GM18508 (cell line): Measurements from ENCODE around the gene STXBP6.

Experiments
- ATAC-seq: cut with Tn5 transposase; IDR thresholded peaks from one replicate; pipeline ENCODE4 v1.9.1; 2021; ENCODE audit warnings: moderate number of reproducible peaks; ENCODE audit not compliant: insufficient read depth, unreplicated experiment

Gene STXBP6

DNA sequence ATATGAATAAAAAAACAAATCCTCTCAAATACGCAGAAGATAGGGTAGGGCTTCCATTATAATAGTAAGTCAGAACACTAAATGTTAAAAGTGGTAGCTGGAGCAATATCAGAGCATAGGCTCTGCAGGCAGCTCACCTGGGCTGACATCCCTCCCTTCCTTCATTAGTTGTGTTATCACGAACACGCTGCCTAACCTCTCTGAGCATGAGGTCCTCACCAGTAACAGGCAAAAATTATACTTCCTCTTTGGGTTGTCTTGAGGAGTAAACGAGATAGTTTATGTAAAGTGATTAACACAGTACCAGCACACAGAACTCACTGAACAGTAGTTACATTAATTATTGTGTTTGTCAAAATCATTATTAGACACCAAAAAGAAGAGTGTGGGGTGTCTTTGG is 154.3 kb downstream of the STXBP6 start:
- ATAC-seq: no peak

DNA sequence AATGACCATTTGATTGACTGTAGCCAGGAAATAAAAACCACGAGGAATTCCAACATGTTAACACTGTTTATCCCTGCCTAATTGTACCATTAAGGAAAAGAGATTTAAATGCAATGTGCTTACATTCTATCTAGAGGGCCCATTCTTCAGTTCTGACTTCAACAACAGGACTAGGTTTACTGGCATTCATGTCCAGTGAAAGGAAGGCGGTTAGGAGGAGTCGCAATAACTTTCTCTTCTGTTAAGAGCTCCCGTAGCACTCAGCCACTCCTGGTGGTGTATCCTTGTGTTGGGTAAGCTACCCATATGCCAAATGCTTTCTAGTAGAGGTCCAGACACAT is 154.7 kb downstream of the STXBP6 start:
- no peak for ATAC-seq

DNA sequence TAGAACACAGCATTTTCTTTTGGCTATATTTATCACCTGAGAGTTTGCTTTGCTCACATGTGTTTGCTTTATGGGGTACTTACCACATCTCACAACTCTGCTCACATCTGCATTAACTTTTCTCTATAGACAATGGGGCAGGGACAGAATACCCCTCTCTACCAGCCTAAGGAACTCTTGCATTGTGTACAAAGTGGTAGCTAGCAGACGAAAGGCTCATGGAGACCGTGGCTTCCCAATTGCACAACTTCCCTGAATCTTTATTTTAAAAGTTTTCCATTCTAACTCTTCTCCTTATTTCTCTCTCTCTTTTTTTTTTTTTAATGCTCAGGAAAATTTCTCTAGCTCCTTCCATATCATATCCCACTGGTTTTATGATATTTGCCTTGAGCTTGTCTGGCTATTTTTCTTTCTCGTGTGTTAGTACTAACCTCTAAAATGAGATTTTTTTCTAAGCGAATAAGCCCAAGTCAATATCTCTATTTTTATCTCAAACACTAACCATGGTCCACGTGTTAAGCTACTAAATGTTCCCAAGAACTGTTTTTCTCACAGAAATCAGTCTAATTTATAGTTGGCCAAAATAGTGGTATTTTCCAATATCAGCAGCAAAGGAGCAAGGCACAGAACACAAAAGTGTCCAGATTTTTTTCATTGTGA is 155.2 kb downstream of the STXBP6 start:
- ATAC-seq: no peak

DNA sequence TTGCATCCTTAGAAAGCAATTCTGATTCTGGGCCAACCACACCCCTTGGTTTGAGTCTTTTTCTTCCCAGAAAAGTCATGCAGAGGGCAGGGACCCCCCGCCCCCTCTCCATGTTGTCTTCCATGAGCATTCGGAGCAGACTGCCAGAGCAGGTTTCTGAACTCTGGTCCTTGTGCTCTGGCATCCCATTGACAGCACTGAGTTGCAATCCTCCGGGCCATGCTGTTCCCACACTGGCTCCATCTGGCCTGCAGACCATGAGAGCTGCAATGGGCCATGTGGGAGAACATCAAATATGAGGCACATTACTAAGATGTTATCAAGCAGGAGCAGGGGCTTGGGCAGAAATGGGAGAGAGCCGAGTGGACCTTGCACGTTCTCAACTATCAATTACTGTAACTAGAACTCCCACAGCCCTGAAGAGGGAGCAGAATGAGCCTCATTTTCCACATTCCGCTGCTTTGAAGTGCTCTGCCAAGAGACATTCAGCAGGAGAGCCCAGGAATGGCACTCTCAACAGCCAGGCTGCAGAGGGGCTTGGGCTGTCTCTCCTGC is 157.4 kb downstream of the STXBP6 start:
- ATAC-seq: no peak

DNA sequence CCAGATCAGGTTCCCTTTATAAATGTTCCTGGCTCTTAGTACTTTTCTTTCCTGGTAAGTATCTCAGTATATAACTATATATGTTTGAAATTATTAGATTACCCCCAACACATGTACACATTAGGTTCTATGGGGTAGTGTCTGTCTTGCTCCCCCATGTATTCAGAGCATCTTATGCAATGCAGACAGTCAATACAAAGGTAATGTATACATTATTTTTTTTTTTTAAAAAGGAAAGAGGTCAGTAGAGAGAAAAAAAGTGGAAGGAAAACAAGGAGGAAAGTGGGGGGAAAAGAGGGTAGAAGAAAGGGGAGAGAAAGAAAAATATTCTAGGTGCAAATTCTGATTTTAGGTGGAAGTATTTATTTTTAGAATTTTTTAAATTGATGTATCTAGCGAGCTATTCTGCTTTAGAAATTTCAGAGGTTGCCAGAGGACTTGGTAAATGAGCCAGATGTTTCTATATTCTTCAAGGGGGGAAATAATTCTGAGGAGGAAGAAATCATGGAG is 157.9 kb downstream of the STXBP6 start:
- ATAC-seq: no peak

DNA sequence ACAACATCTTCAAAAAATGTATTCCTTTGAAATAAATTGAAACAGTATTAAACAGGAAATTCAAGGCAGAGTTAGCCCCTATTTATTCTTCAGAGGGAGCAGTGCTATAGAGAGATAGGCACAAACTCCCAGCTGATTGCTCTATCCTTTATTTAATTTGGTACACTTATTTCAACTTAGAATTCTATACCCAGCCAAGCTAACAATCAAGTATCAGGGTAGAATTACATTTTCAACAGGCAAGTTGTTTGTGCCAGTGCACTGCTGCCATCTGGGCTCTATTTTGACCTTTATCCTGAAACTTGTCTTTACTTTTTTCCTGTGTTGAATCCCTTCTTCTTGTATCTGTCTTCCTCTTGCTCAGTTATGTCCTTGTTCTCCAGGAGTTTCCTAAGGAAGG is 159.2 kb downstream of the STXBP6 start:
- no peak for ATAC-seq

DNA sequence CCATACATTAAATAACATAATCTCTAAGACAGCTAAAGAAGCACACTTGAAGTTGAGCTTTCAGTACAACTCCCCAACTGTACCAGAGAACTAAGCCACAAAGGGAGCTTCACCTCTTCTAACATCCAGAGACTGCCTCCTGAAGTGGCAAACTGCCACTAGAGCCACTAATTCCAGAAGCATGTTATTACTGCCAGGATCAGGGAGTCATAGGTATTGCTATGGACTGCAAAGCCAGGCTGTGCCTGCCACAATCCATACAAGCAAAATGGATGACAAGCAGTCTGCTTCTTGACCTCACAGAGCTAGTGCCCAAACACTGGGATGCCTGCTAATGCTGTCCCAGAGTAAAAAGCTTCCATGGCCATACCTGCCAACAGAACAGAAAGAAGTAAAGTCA is 160.1 kb downstream of the STXBP6 start:
- ATAC-seq: no peak

DNA sequence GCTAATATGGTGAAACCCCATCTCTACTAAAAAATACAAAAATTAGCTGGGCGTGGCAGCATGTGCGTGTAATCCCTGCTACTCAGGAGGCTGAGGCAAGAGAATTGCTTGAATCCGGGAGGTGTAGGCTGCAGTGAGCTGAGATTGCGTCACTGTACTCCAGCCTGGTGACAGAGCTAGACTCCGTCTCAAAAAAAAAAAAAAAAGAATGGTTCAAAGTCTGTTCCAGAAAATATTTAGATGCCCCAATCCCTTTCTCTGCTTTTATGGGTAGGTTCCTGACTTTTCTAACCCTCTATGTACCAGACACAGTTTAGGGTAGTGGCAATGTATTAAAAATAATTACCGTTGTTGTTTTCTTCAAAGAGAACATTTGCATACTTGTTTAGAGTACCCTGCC is 161.4 kb downstream of the STXBP6 start:
- no peak for ATAC-seq

DNA sequence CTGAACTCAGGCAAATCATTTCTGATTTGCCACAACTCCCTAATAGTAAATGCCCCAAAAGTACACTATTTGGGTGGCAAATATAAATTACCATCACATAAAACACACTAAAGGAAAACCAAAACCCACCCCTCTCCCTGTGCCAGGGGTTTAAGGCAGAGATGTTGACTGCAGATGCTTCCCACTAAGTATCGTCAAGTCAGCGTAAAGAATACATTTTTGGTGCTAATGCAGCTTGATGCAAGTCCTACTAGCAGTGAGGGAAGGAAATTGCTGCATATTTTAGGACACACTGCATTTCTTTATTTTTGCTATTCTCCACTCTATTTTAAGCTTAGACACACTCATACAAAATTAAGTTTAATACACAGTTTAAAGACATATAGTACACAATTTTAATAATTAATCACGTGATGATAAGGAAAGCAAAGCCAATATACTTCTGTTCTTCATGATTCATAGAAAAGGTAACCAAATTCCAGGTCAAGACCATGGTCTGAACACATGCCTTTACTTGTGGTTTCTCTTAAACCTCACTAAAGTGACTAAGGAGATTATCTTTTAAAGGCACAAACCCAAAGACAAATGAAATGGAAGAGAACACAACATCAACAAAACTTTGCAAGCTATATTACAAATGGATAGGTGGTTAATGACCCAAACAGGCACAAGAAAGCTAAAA is 162.2 kb downstream of the STXBP6 start:
- ATAC-seq: no peak

DNA sequence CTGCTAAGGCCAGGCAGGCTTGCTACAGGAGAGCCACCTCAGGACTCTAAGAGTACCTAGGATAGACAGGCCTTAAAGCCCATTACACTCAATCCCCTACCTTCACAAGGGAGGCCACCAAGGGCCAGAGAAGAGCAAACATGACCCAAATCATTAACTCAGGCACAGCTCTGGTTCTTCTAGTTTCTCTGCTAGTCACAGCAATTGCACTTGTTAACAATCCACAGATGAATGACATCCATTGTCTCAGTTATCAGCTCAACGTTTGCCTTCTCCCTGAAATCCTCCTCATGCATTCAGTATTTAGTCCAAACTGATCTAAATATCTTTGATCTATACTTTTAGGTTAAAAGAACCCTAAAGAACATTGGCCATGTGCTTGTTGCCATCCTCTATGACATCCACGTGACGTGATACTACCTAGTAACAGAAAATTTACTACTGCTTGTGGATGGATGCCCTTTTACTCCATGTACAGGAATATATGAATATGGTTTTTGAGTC is 164.5 kb downstream of the STXBP6 start:
- no peak for ATAC-seq

DNA sequence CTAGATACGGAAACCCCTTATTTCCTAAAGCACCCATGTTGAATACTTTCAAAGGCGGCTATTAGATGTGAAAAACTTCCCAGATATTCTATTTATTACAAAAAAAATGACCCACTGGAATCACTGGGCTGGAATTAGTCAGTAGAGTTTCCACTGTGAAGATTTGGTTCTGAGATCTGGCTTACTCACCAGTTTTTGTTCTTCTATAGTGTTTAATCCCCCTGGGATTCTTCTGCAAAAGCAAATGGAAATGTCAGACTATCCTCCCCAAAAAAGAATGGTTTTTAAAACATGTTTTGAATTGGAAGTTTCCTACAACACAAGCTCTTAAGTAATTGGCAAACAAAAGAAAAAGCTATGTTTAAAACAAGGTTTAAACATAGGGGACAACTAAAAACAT is 166.4 kb downstream of the STXBP6 start:
- no peak for ATAC-seq

DNA sequence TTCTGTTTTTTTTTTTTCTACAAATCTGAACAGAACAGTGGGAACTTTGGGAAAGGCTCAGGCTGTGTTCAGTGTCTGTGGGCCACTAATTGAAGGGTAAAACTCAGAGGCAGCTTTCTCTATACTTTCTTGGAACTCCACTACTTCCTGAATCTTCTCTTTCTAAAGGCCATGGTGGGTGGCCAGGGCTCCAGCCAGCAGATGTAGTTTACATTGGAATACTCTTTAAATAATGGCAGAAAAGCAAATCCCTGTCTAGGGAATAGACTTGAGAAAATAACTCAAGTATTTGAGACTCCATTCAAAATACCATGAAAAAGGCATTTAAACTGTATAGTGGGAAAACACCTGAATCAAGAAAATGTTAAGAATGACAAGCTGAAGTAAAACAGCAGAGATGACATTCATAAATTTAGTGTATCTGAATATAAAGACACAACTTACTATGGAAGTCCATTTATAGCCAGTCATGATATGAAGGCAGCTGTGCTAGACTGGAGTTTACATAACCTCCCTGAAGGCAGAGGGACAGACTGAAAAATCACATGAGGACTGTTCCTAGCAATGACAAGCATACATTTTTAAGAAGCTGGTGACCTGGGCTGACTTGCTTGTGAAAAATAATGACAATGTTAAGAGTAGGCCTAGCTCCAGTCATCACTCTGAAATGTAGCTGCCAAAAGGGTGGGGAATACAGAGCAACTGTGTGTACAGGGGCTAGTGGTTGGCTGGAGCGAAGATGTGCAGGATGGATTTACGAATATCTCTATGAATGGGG is 168.6 kb downstream of the STXBP6 start:
- ATAC-seq: no peak

DNA sequence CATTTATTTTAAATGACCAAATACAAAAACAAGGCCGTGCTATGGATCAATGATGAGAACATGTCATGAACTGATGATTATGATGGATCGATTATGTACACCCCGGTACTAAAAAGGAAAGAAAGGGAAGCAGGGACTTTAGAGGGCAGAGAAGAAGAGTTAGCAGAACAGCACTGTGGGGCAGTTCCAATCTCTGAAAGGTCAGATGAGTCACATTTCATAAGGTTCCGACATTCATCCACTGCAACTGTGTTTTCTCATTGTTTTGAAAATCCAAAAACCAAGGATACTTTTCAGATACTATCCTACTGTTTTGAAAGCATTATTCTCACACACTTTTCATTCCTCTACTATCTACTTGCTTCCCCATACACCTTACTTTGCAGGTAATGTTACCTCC is 169.3 kb downstream of the STXBP6 start:
- no peak for ATAC-seq

DNA sequence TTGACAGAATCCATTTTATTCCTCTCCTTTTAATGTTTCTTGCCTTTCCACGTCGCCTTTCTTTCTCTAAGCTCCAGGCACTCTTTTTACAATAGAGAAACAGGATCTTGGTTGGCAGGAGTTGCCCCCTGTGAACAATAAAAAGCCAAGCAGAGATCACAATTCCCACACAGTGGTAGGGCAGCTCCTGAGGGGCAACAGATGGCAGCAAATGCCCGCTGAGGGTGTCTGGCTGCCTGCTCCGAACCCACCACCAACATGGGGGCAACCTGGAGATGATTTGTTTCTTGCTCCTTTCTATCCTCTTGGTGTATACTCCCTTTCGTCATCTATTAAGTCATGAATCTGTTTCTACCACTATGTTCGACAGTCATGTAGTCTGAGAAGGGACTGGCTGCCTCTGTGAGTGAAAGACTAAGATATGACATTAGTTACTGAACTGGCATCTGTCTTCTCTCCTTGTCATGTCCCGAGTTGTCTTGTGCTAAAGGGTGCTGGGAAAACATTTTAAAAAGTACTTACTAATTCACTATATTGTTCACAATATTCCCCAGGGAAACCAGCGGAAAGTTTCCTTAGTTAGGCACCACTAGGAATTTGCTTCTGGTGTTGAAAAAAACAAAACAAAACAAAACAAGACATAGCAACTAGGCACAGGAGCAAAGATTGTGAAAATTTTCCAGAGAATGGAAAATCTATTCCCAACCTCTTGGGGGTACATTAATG is 170.1 kb downstream of the STXBP6 start:
- no peak for ATAC-seq

DNA sequence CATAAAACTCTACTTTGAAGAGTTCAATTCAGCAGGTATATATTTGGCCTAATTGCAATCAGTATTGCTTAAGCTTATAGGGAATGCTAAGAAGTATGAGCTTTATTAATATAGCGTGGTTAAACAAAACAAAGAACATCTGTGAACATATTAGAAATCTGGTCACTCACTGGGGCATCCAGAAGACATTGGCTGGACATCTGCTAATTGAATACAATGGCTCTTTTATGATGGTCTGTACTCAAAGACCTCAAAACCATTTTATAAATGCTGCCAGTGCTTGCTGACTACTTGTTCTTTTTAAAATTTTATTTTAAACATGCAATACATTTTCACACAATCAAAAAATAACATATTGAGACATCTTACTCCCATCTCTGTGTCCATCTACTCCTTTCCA is 173.0 kb downstream of the STXBP6 start:
- no peak for ATAC-seq

DNA sequence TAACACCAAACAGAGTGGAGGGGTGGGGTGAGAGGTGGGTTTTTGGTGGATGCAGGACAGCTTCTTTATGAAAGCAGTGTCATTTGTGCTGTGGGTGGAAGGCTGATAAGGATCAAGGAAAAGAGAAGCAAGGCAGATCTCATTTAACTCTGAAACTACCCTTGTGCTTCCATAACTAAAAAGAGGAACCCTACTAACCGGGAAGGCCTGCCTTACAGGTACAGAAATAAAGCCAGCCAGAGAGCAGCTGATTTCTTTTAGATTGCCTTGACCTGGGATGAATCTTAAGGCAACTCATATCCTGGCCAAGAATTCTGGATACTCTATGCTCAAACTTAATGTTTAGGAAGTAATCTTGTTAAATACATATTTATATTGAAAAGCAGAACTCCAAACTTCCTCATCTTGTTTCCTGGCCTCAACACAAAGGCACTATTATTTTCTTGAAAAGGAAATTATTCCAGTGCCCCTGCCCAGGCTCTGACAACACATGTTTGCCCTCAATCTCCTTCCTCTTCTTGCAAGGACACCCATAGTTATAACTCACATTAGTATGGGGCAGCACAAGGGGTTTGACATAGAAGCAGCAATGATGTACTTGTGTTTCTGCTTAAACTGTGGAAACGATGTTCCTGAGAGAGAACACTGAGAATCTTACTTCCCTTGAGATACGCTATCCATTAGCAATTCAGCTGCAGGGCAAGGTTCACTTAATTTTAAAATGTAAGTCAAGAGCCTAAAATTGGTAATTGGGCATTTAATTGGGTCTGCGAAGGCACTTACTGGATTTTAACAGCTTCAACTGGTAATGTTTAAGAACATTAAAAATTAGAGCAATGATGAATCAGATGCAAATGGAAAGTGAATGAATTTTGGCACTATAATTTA is 173.7 kb downstream of the STXBP6 start:
- ATAC-seq: no peak

DNA sequence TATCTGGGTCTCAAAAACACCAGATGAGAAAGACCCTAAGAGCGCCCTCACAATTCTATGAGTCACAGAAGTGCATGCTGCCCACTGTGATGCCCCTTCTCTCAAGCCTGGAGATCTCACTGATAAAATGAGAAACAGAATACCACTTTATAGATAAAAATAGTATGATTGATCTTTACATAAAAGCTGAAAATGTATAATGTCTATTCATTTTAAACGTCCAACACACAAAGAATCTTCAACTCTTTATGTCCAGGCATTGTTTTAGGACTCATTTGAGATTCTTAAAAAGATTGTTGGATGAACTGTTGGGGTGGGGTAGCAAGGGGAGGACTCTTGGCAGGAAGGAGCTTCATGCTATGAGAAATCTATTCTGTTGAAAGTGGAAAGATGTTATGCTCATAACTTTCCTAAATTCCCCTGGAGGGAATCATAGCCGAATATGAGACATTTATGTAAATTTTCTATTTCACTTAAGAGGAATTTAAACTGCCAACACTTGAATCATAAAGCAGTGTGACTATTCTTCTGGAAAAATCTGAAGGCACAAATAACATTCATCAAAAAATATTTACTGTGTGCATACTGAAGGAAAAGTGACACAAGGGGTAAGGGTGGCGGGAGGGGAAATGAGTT is 174.6 kb downstream of the STXBP6 start:
- no peak for ATAC-seq

DNA sequence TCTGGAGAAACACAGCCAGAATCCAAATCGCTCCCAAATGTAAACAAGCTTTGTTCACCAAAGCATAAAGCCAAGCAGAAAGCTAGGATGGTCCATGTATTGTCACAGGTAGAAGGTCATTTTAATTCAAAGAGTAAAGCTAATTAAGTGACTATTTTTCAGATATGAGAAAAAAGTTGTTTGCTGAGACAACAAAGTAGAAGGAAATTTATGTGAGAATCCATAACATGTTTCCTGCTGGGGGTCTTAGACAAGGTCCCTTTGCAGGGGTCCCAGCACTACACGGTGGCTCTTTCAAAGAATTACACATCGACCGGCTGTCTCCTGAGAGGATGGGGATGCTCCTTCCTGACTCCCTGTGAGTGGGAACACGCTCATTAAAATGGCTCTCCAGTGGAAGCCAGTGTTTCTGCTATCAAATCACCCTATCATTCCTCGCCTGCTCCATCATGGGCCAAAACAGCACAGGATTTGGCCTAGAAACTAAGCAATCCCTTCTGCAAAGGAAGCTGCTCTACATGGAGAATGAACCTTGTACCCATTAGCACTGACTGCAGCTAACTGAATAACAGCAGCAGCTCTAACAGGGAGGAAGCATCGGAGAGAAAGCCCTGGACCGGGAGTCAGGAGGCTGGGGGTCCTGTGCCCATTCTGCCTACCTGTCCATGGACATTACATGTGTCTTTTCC is 175.3 kb downstream of the STXBP6 start:
- ATAC-seq: no peak
